NK-92 treated with Interleukin-12 subunit alpha and Interleukin-12 subunit beta, amount 100 ng/mL, for 24 hours (cell line): ENCODE measurements around the gene TMIE.

Experiments used
- DNase-seq: peaks from one replicate; lab custom pipeline; 2025; lab: John Stamatoyannopoulos, UW

Gene TMIE

DNA sequence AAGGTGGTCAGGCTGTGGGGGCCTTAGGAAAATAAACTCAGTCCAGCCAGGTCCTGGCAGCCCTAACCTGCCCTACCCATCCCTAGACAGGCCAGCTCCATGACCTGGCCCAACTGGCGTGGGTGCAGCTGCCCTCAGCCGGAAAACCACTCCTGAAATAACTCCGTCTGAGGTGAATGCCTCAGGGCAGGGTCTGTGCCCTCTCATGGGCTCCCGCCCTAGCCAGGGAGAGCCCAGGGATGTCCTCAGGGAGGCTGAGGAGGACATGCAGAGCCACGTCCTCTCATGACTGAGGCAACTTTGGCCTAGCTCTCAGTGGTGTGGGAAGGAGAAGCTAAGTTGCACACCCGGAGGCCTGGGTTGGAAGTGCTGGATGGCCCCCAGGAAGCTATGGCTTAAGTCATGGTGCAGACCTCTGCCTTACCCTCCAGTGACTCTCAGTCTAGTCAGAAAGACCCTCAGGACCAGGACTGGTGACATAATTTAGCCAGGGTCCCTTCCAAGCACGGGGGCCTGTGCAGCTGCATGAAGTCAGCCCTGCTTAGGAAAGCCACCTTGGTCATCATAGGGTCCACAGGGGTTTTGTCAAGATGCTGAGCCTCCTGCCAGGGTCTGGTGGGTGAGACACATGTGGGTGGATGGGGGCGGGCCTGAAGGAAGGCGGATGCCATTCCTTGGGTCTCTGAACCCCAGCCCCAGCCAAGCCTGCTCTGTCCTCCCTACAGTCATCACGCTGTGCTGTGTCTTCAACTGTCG lies 7.4 kb downstream of the TMIE start:
- no peak for DNase-seq

DNA sequence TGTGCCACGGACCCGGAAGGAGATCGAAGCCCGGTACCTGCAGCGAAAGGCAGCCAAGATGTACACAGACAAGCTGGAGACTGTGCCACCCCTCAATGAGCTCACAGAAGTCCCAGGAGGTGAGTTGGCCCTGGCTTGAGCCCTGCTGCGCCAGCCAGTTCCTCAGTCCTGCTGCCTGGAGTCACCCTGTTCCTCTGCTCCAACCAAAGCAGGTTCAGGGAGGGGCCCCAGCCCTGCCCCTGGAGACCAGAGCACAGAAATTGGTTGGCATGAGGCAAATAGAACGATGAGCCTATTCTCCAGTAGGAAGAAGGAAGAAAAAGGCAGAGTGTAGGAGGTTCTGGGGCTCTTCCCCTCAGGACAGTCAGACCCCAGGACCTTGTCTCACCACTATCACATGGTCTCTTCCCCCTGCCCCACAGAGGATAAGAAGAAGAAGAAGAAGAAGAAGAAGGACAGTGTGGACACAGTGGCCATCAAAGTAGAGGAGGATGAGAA lies 8.0 kb downstream of the TMIE start:
- DNase-seq, result no peak

DNA sequence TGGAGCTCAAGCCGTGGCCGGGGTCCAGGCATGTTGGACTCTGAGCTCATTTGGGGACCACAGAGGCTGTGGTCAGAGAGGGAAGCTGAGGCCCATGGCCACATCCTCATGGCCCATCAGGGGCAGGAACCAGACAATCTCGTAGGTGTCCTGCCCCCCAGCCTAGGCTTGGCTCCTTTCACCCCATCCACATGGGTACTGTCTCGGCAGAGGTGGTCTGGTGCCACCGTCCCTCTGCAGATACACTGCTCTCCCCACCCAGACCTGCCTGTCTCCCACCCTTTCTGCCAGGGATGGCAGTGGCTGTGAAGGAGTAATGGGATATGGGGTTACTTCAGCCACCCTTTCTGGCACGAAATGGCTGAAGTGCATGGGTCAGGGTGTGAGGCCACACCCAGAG lies 8.5 kb downstream of the TMIE start:
- no peak for DNase-seq

DNA sequence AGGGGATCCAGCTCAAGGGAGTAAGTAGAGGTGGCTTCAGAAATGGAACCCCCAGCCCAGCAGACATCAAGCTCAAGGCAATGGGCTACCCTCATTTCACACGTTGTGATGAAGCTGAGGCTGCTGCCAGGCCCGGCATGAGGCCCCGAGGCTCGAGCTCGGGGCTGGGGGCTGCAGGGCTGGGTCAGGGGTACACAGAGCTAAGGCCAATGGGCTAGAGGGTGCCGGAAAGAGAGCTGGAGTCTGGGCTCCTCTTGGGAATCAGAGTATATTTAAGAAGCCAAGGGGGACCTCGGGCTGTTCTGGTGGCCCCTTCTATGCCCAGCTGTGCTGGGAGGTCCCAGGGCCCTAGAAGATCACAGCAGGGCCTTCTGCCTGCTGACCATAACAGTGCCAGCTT lies 9.0 kb downstream of the TMIE start:
- DNase-seq, result no peak

DNA sequence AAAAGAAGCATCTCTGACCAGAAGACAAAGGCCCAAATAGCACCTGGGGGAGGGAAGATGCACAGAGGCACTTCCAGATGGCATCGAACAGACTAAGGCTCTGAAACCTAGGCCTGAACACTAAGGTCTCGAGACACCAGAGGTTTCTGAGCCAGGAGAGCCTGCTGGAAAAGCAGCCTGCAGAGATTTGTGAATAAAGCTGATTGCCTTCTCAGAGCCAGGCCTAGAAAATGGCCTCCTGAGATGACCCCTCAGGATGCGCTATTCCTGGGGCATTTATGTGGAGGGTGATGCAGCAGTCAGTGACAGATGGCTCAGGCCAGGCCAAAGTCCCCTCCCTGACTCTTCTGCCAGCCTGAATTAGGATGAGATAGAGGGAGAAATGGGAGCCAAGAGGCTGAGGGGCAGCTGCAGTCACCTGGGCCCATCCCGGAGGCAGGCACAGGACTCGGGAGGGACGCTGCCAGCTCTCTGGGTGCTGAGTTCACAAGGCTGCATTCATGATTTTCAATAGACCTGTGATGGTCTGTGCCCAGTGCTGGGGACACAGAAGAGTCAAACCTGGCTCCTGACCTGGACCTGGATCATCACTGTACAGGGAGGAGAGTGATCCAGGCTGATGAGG lies 9.6 kb downstream of the TMIE start:
- DNase-seq, result no peak

DNA sequence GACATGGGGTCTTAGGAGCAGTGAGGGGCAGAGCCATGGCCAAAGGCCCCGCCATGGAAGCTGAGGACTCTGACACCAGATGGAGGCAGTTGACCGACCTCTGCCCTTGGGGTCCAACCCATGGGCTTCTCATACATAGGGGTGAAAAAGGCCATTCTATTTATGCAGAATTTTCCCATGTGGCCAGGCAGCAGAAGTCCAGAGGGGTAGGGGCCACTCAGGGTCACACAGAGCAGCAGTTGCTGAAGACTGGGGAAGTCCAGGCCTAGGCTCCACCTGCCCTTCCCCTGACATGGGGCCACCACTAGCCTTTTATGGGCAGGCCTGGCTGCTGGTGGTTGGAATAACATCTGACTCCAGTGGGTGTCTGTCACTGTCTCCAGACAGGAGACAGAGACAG lies 10.1 kb downstream of the TMIE start:
- DNase-seq, result no peak

DNA sequence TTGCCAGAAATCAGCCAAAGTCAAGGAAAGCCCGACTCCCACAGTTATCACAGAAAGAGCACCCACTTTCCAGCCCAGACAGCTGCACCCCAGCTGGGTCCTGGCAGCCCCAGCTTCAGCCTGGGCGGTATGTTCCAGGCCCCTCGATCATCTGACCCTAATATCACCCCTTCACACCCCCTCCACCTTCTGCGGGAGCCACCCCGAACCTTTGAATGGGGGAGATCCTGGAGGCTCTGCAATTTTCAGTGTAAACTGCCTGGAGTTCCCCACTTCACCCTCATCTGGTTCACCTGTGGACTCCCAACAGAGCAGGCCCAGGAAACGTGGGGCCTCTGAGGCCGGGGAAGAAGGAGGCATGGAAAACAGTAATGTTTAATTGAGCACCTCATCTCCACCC lies 10.6 kb downstream of the TMIE start:
- no peak for DNase-seq

DNA sequence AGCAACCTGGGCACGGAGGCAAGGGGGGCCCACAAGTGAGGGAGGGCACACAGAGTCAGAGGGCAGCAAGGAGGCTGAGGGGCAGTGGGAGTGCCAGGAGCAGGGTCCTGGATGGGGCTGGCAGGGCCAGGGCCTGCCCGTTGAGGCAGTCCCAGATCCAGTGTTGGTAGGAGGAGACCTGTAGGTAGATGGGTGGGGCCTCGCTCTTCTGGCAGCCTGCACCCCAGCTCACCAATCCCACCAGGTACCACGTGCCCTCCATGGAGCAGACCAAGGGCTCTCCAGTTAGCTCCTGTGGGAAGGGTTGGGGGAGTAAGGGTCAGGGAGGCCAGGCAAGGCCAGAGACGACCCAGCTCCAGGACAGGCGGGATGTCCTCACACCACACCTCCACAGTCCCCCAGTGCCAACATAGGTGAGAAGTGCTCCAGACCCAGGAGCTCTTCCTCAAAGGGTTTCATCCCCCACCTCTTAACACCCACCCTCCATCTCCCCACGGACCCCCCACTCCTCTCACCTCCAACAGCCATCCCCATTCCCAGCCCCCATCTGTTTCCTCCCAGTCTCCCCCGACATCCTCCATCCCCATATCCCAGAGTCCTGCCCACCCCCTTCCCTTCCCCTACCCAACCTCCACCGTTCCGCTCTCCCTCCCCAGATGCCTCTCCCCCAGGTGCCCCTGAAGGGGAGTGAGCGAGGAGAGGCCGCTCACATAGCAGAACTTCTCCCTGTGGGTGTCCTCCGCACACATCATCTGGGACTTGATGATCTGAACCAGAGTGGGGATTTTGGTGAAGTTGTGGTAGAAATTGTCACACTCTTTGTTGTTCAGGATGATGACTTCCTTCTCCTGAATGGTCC lies 11.2 kb downstream of the TMIE start:
- no peak for DNase-seq

DNA sequence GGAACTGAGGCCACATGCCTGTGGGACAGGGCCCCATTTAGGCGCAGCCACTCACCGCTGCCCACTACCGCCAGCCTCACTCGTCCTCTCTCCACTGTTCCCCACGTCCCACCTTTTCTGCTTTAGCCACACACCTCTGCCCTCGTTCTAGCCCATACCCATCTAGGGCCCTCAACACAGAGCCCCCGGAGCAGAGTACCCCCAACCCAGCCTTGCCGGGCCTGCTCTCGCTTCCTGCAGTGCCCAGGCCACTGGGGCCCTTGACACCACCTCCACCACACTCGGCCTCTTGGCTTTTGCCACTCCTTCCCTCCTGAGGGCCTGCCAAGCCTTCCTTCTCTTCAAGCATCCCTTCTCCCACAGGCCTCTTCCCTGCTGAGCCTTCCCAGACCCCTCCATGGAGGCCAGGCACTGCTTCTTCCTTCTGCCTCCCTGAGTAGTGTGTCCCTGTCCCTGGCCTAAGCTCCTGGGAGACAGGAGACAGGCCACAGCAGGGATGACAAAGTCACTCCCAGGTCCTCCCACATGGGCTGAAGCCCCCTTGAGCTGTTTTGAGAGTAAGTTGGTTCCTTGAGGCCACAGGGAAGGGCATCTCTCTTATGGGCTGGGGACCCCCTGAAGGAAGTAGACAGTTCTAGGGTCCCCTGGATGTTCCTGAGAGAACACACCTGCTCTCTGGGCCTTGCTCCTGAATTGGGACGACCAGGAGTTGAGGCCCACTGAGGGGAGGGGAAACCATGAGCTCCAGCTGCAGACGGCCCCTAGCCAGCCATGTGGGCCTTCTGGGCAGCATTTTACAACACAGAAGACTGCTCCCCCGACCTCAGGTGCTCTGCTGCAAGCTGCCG lies 12.1 kb downstream of the TMIE start:
- DNase-seq, result no peak

DNA sequence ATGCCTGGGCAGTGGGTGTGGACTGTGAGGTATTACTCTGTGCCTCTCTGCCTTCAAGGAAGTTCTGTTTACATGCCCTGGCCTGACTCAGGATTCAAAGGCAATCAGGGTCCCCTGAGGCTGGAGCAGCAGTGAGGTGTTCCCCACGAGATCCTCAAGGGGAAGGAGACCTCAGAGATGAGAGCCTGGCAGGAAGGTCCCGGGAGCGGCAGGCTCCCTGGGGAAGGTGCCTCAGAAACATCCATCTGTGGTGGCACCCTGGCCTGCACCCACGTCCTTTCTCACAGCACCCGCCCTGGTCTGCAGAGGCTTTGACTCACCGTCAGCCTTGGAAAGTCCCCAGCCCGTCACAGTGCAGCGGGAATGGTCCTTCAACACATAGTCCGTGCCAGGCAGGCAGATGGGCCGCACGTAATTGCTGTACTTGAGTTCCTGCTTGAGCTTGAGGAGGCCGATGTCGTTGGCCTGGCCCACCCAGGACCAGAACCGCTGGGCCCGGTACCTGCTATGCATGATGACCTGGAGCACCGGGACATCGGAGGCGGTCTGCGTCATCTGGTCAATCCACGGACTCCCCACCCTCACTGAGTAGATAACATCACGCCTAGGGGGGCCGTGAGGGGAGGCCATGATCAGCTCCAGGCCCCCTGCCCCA lies 12.8 kb downstream of the TMIE start:
- DNase-seq, result no peak

DNA sequence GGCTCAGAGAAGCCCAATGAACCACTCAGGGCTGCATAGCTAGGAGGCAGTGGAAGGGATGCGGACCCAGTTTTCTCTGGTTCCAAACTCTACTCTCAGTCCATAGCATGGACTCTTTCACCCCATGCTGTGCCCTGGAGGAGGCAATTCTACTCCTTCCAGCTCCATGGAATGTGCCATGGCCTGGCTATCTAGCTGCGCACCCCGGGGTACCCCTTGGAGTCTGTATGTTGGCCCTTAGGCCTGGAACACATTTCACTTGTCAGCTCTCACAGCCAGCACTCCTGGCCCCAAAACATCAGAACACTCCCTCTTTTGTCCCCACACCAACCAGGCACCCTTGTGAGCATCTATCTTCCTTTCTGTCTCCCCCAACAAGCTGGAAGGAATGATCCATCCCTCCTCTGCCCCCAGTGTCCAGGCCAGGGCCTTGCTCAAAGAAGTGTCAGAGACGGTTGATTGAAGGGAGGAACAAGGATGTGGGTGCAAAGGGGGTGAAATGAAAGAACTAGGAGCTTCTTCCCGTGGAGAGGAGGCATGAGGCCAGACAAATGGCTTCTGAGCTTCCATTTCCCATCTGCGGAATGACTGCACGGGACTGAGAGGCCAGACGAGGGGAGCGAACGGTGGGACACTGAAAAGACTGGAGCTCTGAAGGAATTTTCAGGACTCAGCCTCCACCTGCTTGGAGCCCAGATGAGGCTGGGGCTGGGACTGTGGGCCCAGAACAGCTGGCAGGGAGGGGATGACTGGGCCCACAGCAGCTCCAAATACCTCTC lies 13.7 kb downstream of the TMIE start:
- DNase-seq, result no peak

DNA sequence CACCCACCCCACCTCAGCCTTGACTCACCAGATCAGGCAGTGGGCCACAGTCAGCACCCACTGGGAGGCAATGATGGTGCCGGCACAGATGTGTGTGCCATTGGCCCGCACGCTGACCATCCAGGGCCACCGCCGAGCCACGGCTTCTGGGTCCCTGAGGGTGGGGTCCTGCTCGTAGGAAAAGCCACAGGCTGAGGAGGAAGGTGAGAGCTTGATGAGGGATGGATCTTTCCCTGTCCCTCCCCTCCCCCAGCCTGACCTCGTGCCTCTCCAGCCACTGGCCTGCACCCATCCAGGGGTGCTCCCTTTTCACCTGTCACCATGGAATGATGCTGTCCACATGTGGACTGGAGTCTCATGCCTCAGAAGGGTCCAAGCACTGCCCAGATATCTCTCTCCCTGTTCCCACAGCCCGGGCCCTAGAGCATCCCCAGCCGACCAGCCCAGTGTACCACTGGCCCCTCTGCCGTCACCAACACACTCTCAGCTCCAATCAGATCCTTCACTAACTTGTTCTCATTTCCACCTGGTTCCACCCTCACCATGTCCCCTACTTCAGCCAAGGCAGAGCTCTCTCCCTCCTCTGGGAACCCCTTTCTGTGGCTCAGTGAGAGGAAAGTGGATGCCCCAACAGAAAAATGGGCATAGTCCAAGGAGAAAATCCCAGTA lies 14.4 kb downstream of the TMIE start:
- DNase-seq, result no peak

DNA sequence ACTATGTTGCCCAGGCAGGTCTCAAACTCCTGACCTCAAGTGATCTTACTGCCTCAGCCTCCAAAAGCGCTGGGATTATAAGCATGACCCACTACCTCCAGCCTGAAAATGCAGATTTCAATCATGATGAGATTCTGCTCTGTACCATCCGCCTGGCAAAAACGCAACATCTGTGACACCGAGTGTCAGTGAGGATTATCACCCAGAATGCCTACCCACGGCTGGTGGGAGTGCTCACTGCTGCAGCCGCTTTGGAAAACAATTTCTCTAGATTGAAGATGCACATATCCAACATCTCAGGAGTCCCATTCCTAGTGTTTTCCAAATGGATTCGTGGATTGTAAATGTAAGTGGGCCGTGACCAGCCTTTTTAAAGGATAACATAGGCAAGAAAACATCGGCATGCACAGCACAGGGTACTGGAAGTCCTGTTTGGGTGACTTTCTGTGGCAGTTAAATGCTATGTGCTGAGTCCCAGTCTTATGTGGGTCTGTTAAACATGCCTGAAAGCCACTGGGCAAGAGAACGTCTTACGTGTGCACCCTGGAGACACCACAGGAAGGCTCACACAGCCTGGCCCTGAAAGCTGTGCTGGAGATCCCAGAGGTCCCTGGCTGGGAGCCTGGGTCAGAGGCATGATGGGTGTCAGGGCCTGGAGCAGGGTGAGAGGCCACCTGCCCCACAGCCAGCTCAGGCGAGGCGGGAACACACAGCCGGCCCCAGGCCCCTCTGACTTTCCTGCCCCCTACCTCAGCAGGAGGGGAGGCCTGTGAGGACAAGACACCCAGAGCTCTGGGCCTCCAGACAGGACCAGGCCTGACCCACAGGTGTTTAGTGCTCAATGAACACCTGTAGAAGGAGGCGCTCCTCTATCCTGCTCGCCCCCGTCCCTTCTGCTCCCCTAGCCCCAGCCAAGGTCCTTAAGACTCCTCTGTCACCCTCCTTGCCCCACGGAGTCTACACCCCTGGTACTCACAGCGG lies 15.6 kb downstream of the TMIE start:
- DNase-seq, result no peak

DNA sequence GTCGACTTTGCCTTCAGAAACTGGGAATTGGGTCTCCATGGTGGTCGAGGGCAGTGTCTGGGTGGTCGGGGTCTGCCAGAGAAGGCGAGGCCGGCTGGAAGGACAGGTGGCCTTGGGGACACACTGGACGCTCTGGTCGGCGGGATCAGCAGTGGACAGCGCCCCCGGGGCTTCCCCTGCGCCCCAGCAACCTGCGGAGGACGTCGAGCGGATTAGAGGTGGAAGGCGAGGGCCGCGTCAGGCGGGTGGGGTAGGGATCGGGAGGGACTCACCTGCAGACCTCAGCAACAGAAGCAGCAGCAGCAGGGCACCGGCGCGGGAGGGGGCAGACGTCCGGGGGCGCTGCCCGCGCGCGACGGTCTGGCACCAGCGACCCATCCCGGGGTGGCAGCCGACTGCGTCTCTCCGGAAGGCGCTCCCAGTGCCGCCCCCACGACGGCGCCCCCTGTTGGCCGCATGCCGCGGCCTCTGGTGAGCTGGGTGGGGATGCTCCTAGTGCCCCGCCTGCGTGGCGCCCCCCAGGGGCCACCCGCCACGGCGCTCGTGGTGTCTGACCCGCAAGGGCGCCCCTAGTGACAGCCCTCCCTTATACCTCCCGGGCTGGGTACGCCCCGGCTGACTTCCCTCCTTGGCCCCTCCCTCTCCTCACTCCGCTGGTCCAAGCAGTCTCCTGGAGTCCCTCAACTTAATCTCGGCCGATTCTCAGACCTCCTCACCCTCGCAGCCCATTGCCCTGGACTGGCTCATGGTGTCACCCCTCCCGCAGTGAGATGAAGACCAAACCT lies 16.4 kb downstream of the TMIE start, which contains the start of gene PRSS50:
TSS of gene PRSS50 (minus strand) at position 423 of the 785 bp plus-strand sequence. CDS start at position 378, 45 bp downstream.
- no peak for DNase-seq

DNA sequence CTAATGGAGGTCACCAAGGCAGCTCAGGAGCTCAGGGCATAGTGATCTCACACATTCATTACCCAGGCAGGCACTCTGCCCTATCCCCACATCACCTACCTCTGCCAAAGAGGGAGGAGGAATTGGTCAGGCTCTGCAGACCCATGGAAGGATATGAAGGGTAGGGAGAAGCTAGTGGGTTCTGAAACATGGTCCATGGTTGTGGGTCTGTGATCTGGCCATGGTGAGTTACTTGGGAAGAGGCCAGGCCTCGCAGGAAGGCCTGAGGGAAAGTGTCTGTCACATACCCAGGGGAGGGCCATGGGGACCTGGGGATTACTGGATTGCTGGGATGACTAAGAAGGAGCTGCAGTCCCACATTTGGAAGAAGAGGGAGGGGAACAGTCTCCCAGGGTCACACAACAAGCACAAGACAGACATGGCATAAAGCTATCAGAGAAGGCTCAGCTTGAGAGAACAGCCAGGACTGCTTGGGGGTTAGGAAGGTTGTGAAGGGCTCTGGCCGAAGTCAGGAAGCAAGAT lies 17.9 kb downstream of the TMIE start:
- no peak for DNase-seq

DNA sequence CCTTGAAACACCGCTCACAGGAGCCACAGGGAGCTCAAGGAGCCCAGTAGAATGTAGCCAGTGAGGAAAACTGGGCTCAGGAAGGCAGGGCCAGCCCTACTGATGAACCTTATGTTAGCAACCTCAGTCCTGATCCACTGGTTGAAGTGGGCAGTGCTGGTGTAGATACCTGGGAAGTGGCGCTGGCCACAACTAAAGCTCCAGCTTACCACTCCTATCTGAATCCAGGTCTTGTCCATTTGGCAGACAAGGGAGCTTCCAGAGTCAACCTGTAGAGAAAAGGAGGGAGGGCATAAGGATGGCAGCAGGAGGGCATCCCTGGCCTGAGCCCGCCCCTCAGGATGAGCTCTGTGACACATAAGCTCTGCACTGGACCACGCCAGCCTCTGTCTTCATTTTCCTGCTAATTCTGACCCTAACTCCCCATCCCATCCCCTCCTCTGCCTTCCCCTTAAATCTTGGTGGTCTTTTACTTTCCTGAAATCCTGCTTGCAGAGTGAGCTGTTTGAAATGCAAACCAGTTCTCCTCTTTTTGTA lies 18.6 kb downstream of the TMIE start:
- no peak for DNase-seq

DNA sequence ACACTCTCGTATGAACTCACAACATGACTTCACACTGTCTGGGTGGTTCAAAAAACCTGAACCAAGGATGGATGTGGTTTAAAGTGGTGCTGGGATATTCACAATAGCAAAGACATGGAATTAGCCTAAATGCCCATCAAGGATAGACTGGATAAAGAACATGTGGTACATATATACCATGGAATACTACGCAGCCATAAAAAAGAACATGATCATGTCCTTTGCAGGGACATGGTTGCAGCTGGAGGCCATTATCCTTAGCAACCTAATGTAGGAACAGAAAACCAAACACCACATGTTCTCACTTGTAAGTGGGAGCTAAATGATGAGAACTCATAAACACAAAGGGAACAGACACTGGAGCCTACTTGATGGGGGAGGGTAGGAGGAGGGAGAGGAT lies 19.8 kb downstream of the TMIE start:
- no peak for DNase-seq
